NCI-H748 treated with DMSO at 0.1 percent for 48 hours (cell line): ENCODE data around the gene CFAP68.

Experiments used
- DNase-seq: peaks from one replicate; lab custom pipeline; 2025; lab: John Stamatoyannopoulos, UW

Gene CFAP68

GRCh38 chr11:111878849-111879636 lies at the start of gene CFAP68, which contains the start of gene FDXACB1:
Gene CFAP68 (plus strand): TSS chr11:111879541. CDS start chr11:111879561, 20 bp downstream.
Gene FDXACB1 (minus strand): TSS chr11:111879165. CDS start chr11:111879132, 33 bp downstream.
- peak; percentile 85 for DNase-seq

GRCh38 chr11:111833524-111833923 lies 45.8 kb upstream of the CFAP68 start:
- DNase-seq = no peak

- no peak for DNase-seq
Observed at GRCh38 chr11:111834432-111835163, 44.7 kb upstream of the CFAP68 start.

- DNase-seq = no peak
Observed at GRCh38 chr11:111835665-111836064, 43.7 kb upstream of the CFAP68 start.

- DNase-seq = no peak
Observed at GRCh38 chr11:111836162-111836561, 43.2 kb upstream of the CFAP68 start.

GRCh38 chr11:111836721-111837120 lies 42.6 kb upstream of the CFAP68 start:
- no peak for DNase-seq

GRCh38 chr11:111837366-111837891 lies 41.9 kb upstream of the CFAP68 start:
- DNase-seq = no peak

- DNase-seq = no peak
Observed at GRCh38 chr11:111838054-111838453, 41.3 kb upstream of the CFAP68 start.

- DNase-seq = no peak
Observed at GRCh38 chr11:111840143-111840542, 39.2 kb upstream of the CFAP68 start.

GRCh38 chr11:111841370-111842053 lies 37.8 kb upstream of the CFAP68 start:
- peak; percentile 54 for DNase-seq

- DNase-seq = no peak
Observed at GRCh38 chr11:111843661-111844060, 35.7 kb upstream of the CFAP68 start.

GRCh38 chr11:111845276-111846028 lies 33.9 kb upstream of the CFAP68 start:
- no peak for DNase-seq

GRCh38 chr11:111846063-111846462 lies 33.3 kb upstream of the CFAP68 start:
- DNase-seq = no peak

GRCh38 chr11:111846636-111847035 lies 32.7 kb upstream of the CFAP68 start:
- DNase-seq = no peak

- no peak for DNase-seq
Observed at GRCh38 chr11:111849631-111850030, 29.7 kb upstream of the CFAP68 start.

GRCh38 chr11:111851067-111851466 lies 28.3 kb upstream of the CFAP68 start:
- DNase-seq = no peak

GRCh38 chr11:111851636-111852035 lies 27.7 kb upstream of the CFAP68 start:
- DNase-seq = no peak

GRCh38 chr11:111852103-111852502 lies 27.2 kb upstream of the CFAP68 start:
- no peak for DNase-seq

GRCh38 chr11:111855506-111855905 lies 23.8 kb upstream of the CFAP68 start:
- no peak for DNase-seq

- DNase-seq = no peak
Observed at GRCh38 chr11:111860257-111860656, 19.1 kb upstream of the CFAP68 start.

GRCh38 chr11:111870113-111870512 lies 9.2 kb upstream of the CFAP68 start:
- no peak for DNase-seq

GRCh38 chr11:111870522-111870885 lies 8.8 kb upstream of the CFAP68 start:
- no peak for DNase-seq
